Neural cell (in vitro differentiated cells): Measurements from ENCODE around the gene GAPVD1. TPM values are rescaled to one million over a fixed set of nuclear protein-coding genes. Genes with fewer than 3 reads are reported as not detected.

Source experiments
- H2AFZ ChIP-seq: fragments of 200-600, 300-800 bp; sonication (generic), shearing (Covaris generic); 2 replicates; pipeline ENCODE4 v1.6.0; 2014; ENCODE audit warnings: low read depth, mild to moderate bottlenecking, antibody characterized with exemption, low read length, moderate library complexity
- H3F3A ChIP-seq: fragments of 200-600 bp; shearing (Covaris generic); 2 replicates; pipeline ENCODE4 v1.6.1; 2016; ENCODE audit warnings: mild to moderate bottlenecking, moderate library complexity, mixed read lengths, antibody characterized with exemption, low read length; ENCODE audit not compliant: insufficient read depth, poor library complexity, severe bottlenecking
- H3K27ac ChIP-seq: fragments of 200-600, 300-800 bp; sonication (generic), shearing (Covaris generic); 2 replicates; pipeline ENCODE4 v1.5.1; 2014; ENCODE audit warnings: mild to moderate bottlenecking, low read length, moderate library complexity
- H3K27me3 ChIP-seq: fragments of 300-800, 200-600 bp; sonication (generic), shearing (Covaris generic); 2 replicates; pipeline ENCODE4 v1.6.0; 2014; ENCODE audit warnings: mild to moderate bottlenecking, low read depth, low read length, moderate library complexity; ENCODE audit not compliant: insufficient read depth
- H3K36me3 ChIP-seq: fragments of 300-800, 200-600 bp; sonication (generic), shearing (Covaris generic); 2 replicates; pipeline ENCODE4 v1.5.1; 2014; ENCODE audit warnings: mild to moderate bottlenecking, antibody characterized with exemption, low read length, moderate library complexity; ENCODE audit not compliant: insufficient read depth
- H3K4me2 ChIP-seq: fragments of 300-800, 200-600 bp; sonication (generic), shearing (Covaris generic); 2 replicates; pipeline ENCODE4 v1.6.0; 2014; ENCODE audit warnings: mild to moderate bottlenecking, low read length
- H3K4me3 ChIP-seq: fragments of 300-800, 200-600 bp; sonication (generic), shearing (Covaris generic); 2 replicates; pipeline ENCODE4 v1.5.1; 2014; ENCODE audit warnings: mild to moderate bottlenecking, low read length, moderate library complexity
- H3K79me2 ChIP-seq: fragments of 200-600 bp; shearing (Covaris generic); replicated peaks from 2 replicates; pipeline ENCODE4 v1.6.0; 2014; ENCODE audit warnings: mild to moderate bottlenecking, low read length, moderate library complexity; ENCODE audit not compliant: insufficient read depth
- H3K9ac ChIP-seq: fragments of 300-800, 200-600 bp; sonication (generic), shearing (Covaris generic); 2 replicates; pipeline ENCODE4 v1.6.1; 2016; ENCODE audit warnings: mild to moderate bottlenecking, low read length, mixed read lengths
- H3K9me2 ChIP-seq: fragments of 200-600 bp; shearing (Covaris generic); 2 replicates; pipeline ENCODE4 v1.6.1; 2016; ENCODE audit warnings: mild to moderate bottlenecking, low read length, mixed read lengths; ENCODE audit not compliant: insufficient read depth
- H3K9me3 ChIP-seq: fragments of 200-600, 300-800 bp; sonication (generic), shearing (Covaris generic); 2 replicates; pipeline ENCODE4 v1.6.1; 2016; ENCODE audit warnings: mild to moderate bottlenecking, mixed run types, low read length, moderate library complexity, mixed read lengths
- H4K20me1 ChIP-seq: fragments of 200-600 bp; shearing (Covaris generic); 2 replicates; pipeline ENCODE4 v1.6.1; 2016; ENCODE audit warnings: mild to moderate bottlenecking, mixed run types; ENCODE audit not compliant: insufficient read depth
- EP300 ChIP-seq: fragments of 450-650 bp; conservative IDR thresholded peaks from 2 replicates; pipeline ENCODE4 v1.6.1; 2014; ENCODE audit warnings: antibody characterized with exemption, mild to moderate bottlenecking, moderate library complexity; ENCODE audit not compliant: poor library complexity, severe bottlenecking
- EZH2 ChIP-seq: fragments of 200-600, 300-800 bp; shearing (Covaris generic), sonication (generic); IDR thresholded peaks from 2 replicates; pipeline ENCODE4 v1.6.1; 2014; ENCODE audit warnings: antibody characterized with exemption, low read length, borderline replicate concordance, mild to moderate bottlenecking; ENCODE audit not compliant: insufficient read depth, poor library complexity, severe bottlenecking
- MXI1 ChIP-seq: fragments of 450-650 bp; conservative IDR thresholded peaks from 2 replicates; pipeline ENCODE4 v1.6.1; 2014; ENCODE audit warnings: antibody characterized with exemption, mild to moderate bottlenecking; ENCODE audit not compliant: poor library complexity, severe bottlenecking
- POLR2AphosphoS5 ChIP-seq: IDR thresholded peaks from 2 replicates; pipeline ENCODE4 v1.6.1; 2012
- RAD21 ChIP-seq: fragments of 450-650 bp; conservative IDR thresholded peaks from 2 replicates; pipeline ENCODE4 v1.6.1; 2014; ENCODE audit warnings: antibody characterized with exemption, mild to moderate bottlenecking, moderate library complexity
- SMC3 ChIP-seq: fragments of 450-650 bp; conservative IDR thresholded peaks from 2 replicates; pipeline ENCODE4 v1.6.1; 2014; ENCODE audit warnings: antibody characterized with exemption, mild to moderate bottlenecking, moderate library complexity; ENCODE audit not compliant: poor library complexity
- TAF1 ChIP-seq: IDR thresholded peaks from 2 replicates; pipeline ENCODE4 v1.6.1; 2012; ENCODE audit warnings: low read depth
- polyA plus RNA-seq: library from polyadenylated mRNA; depleted of rRNA; stranded (reverse); fragments of >200 nt; gene quantifications from 2 replicates; pipeline ENCODE4 v1.2.3, GENCODE V29; 2014
- TF ChIP-seq, protein P1 (sequence below): IDR thresholded peaks from 2 replicates; pipeline ENCODE4 v1.6.1; 2012; ENCODE audit warnings: borderline replicate concordance
- TF ChIP-seq, protein P2 (sequence below): fragments of 450-650 bp; IDR thresholded peaks from 2 replicates; pipeline ENCODE4 v1.5.1; 2014; ENCODE audit warnings: antibody characterized with exemption, mild to moderate bottlenecking, moderate library complexity; ENCODE audit not compliant: poor library complexity, severe bottlenecking

The GAPVD1 gene
- polyA plus RNA-seq, 1 donor from 2014 or later, result 49.2 TPM

DNA sequence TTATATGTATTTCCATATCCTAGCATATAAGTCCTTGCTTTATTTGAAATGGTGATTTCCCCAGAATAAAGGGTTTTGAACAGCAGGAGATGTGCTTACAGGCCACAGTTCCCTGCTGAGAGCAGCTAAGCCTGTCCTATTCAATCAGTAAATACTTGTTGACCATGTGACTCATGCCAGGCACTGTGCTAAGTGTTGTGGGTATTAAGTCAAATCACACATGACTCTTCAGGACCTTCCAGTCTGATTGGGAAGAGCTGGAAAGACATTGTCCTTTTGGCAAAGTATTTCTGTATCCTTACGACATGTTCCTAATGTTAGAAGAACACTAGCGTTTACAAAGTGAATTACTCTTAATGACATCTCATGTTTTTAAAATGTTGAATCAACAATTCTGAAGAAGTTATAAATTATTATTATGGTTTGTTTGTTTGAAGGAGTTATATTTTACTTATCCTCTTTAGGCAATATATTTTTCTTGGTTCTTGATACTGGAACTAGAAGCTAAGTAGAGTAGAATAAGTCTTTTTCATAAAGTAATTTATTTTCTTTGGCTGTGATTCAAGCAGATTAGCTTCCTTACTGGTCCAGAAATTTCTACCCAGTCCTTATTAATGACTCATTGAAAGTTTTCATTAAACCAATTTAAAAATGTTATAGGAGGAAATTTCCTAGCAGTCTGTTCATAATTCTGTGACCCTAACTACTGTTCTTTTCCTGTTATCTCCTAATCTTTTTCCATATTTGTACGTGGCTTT is 82.1 kb downstream of the GAPVD1 start:
- no peak overlapping the region for H3K9ac ChIP-seq
- no peaks in the 10 kb centered on the region for H3K9me2 ChIP-seq
- H4K20me1 ChIP-seq, result no peaks in the 10 kb centered on the region
- no peaks in the 10 kb centered on the region for H3K79me2 ChIP-seq
- no peaks in the 10 kb centered on the region for H3K9me3 ChIP-seq
- TF ChIP-seq RAD21, result no peak
- TF ChIP-seq POLR2AphosphoS5, result peak; percentile 41
- no peak for TF ChIP-seq EZH2
- H3K4me3 ChIP-seq, result no peak overlapping the region
- H2AFZ ChIP-seq, result no peak overlapping the region
- H3K27me3 ChIP-seq, result no peaks in the 10 kb centered on the region
- H3K4me2 ChIP-seq, result no peak overlapping the region
- H3K36me3 ChIP-seq, result no peaks in the 10 kb centered on the region
- no peak overlapping the region for H3K27ac ChIP-seq
- H3F3A ChIP-seq, result no peaks in the 10 kb centered on the region

DNA sequence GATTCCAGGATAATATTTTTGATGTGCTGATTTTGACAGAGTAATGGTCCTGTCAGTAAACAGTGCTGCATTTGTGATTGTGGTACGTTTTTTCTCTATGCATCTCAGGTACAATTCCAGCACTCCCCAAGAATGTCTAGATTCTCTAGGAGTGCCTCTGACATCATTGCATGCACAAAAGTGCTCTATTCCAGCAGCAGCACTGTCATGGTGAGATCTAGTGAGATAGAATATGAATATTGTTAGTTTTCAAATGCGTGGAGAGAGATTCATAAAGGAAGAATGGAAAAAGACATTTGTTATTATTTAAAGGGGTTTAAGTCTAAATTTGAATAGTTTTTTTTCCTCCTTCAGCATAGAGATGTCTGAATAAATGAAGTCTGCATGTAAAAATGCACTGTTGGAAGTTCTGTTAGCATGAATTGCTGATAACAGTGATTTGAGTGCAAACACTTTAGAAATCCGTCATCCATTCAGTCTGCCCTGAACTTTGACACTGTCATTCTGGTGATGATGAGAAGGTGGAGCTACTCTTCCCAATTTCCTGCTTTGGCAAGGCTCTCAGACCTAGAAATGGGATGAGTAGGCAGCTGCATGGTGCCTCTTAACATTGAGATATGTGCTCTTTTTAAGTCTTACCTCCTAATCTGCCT is 84.6 kb downstream of the GAPVD1 start:
- Histone ChIP-seq H3K4me2 (no peak overlapping the region), H3K27me3 (no peaks in the 10 kb centered on the region), H3K4me3 (no peak overlapping the region), H2AFZ (no peak overlapping the region), H3K79me2 (no peaks in the 10 kb centered on the region), H3K9ac (no peak overlapping the region), H3F3A (no peaks in the 10 kb centered on the region), H3K27ac (no peak overlapping the region), H4K20me1 (no peaks in the 10 kb centered on the region), H3K9me3 (no peaks in the 10 kb centered on the region), H3K9me2 (no peaks in the 10 kb centered on the region), H3K36me3 (peaks cover 14% of the 10 kb centered on the region)
- TF ChIP-seq SMC3 (no peak), EP300 (no peak), MXI1 (no peak), POLR2AphosphoS5 (no peak), EZH2 (no peak), RAD21 (no peak), TAF1 (no peak)
- TF ChIP-seq, protein P1, sequence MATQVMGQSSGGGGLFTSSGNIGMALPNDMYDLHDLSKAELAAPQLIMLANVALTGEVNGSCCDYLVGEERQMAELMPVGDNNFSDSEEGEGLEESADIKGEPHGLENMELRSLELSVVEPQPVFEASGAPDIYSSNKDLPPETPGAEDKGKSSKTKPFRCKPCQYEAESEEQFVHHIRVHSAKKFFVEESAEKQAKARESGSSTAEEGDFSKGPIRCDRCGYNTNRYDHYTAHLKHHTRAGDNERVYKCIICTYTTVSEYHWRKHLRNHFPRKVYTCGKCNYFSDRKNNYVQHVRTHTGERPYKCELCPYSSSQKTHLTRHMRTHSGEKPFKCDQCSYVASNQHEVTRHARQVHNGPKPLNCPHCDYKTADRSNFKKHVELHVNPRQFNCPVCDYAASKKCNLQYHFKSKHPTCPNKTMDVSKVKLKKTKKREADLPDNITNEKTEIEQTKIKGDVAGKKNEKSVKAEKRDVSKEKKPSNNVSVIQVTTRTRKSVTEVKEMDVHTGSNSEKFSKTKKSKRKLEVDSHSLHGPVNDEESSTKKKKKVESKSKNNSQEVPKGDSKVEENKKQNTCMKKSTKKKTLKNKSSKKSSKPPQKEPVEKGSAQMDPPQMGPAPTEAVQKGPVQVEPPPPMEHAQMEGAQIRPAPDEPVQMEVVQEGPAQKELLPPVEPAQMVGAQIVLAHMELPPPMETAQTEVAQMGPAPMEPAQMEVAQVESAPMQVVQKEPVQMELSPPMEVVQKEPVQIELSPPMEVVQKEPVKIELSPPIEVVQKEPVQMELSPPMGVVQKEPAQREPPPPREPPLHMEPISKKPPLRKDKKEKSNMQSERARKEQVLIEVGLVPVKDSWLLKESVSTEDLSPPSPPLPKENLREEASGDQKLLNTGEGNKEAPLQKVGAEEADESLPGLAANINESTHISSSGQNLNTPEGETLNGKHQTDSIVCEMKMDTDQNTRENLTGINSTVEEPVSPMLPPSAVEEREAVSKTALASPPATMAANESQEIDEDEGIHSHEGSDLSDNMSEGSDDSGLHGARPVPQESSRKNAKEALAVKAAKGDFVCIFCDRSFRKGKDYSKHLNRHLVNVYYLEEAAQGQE, result no peak
- TF ChIP-seq, protein P2, sequence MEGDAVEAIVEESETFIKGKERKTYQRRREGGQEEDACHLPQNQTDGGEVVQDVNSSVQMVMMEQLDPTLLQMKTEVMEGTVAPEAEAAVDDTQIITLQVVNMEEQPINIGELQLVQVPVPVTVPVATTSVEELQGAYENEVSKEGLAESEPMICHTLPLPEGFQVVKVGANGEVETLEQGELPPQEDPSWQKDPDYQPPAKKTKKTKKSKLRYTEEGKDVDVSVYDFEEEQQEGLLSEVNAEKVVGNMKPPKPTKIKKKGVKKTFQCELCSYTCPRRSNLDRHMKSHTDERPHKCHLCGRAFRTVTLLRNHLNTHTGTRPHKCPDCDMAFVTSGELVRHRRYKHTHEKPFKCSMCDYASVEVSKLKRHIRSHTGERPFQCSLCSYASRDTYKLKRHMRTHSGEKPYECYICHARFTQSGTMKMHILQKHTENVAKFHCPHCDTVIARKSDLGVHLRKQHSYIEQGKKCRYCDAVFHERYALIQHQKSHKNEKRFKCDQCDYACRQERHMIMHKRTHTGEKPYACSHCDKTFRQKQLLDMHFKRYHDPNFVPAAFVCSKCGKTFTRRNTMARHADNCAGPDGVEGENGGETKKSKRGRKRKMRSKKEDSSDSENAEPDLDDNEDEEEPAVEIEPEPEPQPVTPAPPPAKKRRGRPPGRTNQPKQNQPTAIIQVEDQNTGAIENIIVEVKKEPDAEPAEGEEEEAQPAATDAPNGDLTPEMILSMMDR, result no peak
